ENCODE measurements around the gene BBLN. TPM values are rescaled to one million over a fixed set of nuclear protein-coding genes. Genes with fewer than 3 reads are reported as not detected.

BBLN gene
- total and polyA plus RNA-seq, 4 donors: 13.4 to 42.1 (median 32.3) TPM

- Histone ChIP-seq H3K4me3 (ENCODE audit: low read depth in 1 of 3, low read length in 3 of 3) (no peak overlapping the region), H3K9me3 (ENCODE audit: control insufficient read depth in 4 of 4, low read length in 3 of 4) (no peaks in the 10 kb centered on the region), H3K9ac (ENCODE audit: low read depth in 1 of 2, low read length in 2 of 2) (no peak overlapping the region), H3K27me3 (ENCODE audit: control insufficient read depth in 4 of 4, insufficient read depth in 4 of 4, low read length in 3 of 4) (no peaks in the 10 kb centered on the region), H3K36me3 (ENCODE audit: control insufficient read depth in 4 of 4, insufficient read depth in 3 of 4, low read depth in 1 of 4, low read length in 3 of 4) (peaks cover 26 to 58% (median 40%) of the 10 kb centered on the region in 4 donors), H3K4me1 (ENCODE audit: control insufficient read depth in 4 of 4, insufficient read depth in 4 of 4, low read length in 3 of 4) (no peaks in the 10 kb centered on the region), H3K27ac (ENCODE audit: low read depth in 1 of 2, low read length in 2 of 2) (no peak overlapping the region)
- no peak for DNase-seq (ENCODE audit: low spot score)
- 98% methylated on average over 2 of the region's 2 CpGs for WGBS
- TF ChIP-seq HNF4G (IDR thresholded peaks at IDR 0.05) (no peak), MAX (IDR thresholded peaks at IDR 0.05) (no peak), FOXA2 (IDR thresholded peaks at IDR 0.05) (no peak), GABPA (IDR thresholded peaks at IDR 0.05 in 1 of 2, conservative IDR thresholded peaks at IDR 0.05 in 1 of 2) (no peak), REST (IDR thresholded peaks at IDR 0.05) (no peak), NR2F2 (IDR thresholded peaks at IDR 0.05) (no peak), HNF4A (conservative IDR thresholded peaks at IDR 0.05) (no peak), EGR1 (IDR thresholded peaks at IDR 0.05; ENCODE audit: low read depth in 2 of 2) (no peak)
- TF ChIP-seq, protein P1, sequence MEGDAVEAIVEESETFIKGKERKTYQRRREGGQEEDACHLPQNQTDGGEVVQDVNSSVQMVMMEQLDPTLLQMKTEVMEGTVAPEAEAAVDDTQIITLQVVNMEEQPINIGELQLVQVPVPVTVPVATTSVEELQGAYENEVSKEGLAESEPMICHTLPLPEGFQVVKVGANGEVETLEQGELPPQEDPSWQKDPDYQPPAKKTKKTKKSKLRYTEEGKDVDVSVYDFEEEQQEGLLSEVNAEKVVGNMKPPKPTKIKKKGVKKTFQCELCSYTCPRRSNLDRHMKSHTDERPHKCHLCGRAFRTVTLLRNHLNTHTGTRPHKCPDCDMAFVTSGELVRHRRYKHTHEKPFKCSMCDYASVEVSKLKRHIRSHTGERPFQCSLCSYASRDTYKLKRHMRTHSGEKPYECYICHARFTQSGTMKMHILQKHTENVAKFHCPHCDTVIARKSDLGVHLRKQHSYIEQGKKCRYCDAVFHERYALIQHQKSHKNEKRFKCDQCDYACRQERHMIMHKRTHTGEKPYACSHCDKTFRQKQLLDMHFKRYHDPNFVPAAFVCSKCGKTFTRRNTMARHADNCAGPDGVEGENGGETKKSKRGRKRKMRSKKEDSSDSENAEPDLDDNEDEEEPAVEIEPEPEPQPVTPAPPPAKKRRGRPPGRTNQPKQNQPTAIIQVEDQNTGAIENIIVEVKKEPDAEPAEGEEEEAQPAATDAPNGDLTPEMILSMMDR (IDR thresholded peaks at IDR 0.05; ENCODE audit: low read depth, low read length, missing input control): no peak
These were observed 15.7 kb downstream of the BBLN start for GRCh38 chr9:128175726-128176125.

- Histone ChIP-seq H3K9me3 (ENCODE audit: control insufficient read depth in 4 of 4, low read length in 3 of 4) (no peaks in the 10 kb centered on the region), H3K4me1 (ENCODE audit: control insufficient read depth in 4 of 4, insufficient read depth in 4 of 4, low read length in 3 of 4) (no peaks in the 10 kb centered on the region), H3K36me3 (ENCODE audit: control insufficient read depth in 4 of 4, insufficient read depth in 3 of 4, low read depth in 1 of 4, low read length in 3 of 4) (peaks cover 31 to 68% (median 43%) of the 10 kb centered on the region in 4 donors), H3K27ac (ENCODE audit: low read depth in 1 of 2, low read length in 2 of 2) (no peak overlapping the region), H3K4me3 (ENCODE audit: low read depth in 1 of 3, low read length in 3 of 3) (no peak overlapping the region), H3K27me3 (ENCODE audit: control insufficient read depth in 4 of 4, insufficient read depth in 4 of 4, low read length in 3 of 4) (no peaks in the 10 kb centered on the region), H3K9ac (ENCODE audit: low read depth in 1 of 2, low read length in 2 of 2) (no peak overlapping the region)
- DNase-seq (ENCODE audit: low spot score): no peak
- WGBS: 98% methylated on average over 11 of the region's 11 CpGs
- TF ChIP-seq RAD21 (IDR thresholded peaks at IDR 0.05) (no peak), JUND (IDR thresholded peaks at IDR 0.05) (no peak), SP1 (IDR thresholded peaks at IDR 0.05) (no peak), GABPA (IDR thresholded peaks at IDR 0.05 in 1 of 2, conservative IDR thresholded peaks at IDR 0.05 in 1 of 2) (no peak), TAF1 (conservative IDR thresholded peaks at IDR 0.05) (no peak), HNF4A (conservative IDR thresholded peaks at IDR 0.05) (no peak), NR2F2 (IDR thresholded peaks at IDR 0.05) (no peak), MAX (IDR thresholded peaks at IDR 0.05) (no peak), FOXA1 (IDR thresholded peaks at IDR 0.05) (no peak), EGR1 (IDR thresholded peaks at IDR 0.05; ENCODE audit: low read depth in 2 of 2) (no peak), HNF4G (IDR thresholded peaks at IDR 0.05) (no peak), RXRA (IDR thresholded peaks at IDR 0.05) (no peak)
- TF ChIP-seq, protein P2, sequence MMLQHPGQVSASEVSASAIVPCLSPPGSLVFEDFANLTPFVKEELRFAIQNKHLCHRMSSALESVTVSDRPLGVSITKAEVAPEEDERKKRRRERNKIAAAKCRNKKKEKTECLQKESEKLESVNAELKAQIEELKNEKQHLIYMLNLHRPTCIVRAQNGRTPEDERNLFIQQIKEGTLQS (IDR thresholded peaks at IDR 0.05): no peak
- TF ChIP-seq, protein P3, sequence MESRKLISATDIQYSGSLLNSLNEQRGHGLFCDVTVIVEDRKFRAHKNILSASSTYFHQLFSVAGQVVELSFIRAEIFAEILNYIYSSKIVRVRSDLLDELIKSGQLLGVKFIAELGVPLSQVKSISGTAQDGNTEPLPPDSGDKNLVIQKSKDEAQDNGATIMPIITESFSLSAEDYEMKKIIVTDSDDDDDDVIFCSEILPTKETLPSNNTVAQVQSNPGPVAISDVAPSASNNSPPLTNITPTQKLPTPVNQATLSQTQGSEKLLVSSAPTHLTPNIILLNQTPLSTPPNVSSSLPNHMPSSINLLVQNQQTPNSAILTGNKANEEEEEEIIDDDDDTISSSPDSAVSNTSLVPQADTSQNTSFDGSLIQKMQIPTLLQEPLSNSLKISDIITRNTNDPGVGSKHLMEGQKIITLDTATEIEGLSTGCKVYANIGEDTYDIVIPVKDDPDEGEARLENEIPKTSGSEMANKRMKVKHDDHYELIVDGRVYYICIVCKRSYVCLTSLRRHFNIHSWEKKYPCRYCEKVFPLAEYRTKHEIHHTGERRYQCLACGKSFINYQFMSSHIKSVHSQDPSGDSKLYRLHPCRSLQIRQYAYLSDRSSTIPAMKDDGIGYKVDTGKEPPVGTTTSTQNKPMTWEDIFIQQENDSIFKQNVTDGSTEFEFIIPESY (IDR thresholded peaks at IDR 0.05): no peak
- TF ChIP-seq, protein P1 (IDR thresholded peaks at IDR 0.05; ENCODE audit: low read depth, low read length, missing input control): no peak
These were observed 18.9 kb downstream of the BBLN start for GRCh38 chr9:128178806-128179431.

All from liver (tissue), 9 donors.